Urothelium cell line (cell line): Measurements from ENCODE around the gene GJA4.
"Not testable (repeated sequence)": the region's sequence is repeated elsewhere in the genome, so short reads cannot be mapped to it uniquely, and the experiment has no call there.

Experiments used
- DNase-seq: peaks from one replicate; pipeline ENCODE4 v3.0.0; 2011; ENCODE audit warnings: low spot score, mixed read lengths
- FAIRE-seq: peaks from 2 replicates; lab custom pipeline; 2011; peaks lifted over from hg19 to GRCh38; lab: Jason Lieb, UNC

GJA4 gene

DNA sequence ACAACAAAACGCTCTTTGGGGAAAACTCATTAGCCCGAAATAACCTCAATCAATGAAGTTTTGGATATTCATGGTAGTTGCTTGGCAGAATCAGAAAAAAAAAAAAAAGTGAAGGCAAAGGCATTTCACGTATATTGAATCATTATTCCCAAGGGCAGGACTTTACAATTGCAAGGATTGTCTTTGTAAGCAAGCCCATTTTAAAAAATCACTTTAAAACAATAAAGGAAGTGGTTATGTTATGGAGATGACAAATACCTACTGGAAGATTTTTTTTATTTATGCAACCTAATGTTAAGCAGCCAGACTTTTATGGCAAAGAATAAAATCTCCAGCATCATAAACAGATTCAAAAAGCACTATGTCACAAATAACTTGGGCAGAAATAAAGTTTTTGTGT lies 23.9 kb upstream of the GJA4 start:
- no peak for FAIRE-seq
- DNase-seq, result no peak

DNA sequence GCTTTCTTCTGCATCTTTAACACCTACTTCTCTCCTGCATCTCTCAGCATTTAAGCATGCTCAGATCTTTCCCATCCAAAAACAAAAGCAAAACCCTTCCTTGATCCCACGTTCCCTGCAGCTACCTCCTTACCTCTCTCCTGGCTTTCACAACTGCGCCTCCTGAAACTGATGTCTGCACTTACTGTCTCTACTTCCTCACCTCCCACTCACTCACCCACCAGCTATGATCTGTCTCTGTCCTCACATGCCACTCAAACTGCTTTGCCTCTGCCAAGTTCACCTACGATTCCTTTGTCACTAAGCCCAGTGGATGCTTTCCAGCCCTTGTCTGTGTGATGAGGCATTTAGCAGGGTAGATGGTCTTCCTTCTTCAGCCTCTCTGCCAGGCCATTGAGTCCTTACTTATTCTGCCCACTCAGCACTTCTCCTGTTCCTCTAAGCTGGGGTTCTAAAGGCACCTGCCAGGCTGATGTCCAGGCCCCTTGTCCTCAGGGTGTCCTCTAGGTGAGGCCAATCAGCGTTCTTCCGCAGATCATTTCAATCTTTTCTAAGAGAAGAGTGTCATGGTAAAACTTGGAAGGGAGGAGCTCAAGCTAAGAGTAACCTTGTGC lies 21.8 kb upstream of the GJA4 start:
- DNase-seq (no peak), FAIRE-seq (peak; percentile 35)

DNA sequence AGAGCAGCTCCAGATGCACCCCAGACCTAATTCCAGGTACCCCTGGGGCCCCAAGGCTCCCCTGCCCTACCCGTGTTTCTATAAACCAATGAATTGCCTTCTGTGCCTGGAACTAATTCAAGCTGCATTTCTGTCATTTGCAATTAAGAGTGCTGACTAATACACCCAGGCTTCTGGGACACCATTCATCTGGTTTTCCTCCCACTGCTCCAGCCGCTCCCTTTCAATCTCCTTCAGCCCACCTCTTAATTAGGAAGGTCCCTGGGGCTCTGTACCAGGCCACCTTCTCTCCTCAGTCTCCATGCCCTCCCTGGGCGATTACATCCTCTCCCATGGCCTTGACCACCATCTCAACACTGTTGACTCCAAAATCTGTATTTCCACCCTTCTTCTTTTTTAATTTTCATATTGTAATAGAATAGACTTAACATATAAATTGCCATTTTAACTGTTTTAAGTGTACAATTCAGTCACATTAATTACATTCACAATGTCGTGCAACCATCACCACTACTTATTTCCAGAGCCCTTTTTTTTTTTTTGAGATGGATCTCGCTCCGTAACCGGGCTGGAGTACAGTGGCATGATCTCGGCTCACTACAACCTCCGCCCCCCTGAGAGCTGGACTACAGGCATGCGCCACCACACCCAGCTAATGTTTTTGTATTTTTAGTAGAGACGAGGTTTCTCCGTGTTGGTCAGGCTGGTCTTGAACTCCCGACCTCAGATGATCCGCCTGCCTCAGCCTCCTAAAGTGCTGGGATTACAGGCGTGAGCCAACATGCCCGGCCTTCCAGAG lies 21.0 kb upstream of the GJA4 start:
- DNase-seq (no peak), FAIRE-seq (no peak)

DNA sequence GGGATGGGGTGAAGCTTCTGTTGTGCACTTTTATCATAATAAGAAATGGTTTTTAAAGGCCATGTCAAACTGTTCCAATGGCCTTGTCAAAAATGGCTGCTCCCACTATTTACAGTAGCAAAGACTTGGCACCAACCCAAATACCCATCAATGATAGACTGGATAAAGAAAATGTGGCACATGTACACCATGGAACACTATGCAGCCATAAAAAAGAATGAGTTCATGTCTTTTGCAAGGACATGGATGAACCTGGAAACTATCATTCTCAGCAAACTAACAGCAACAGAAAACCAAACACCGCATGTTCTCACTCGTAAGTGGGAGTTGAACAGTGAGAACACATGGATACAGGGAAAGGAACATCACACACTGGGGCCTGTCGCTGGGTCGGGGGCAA lies 19.7 kb upstream of the GJA4 start:
- FAIRE-seq, DNase-seq: not testable (repeated sequence)

DNA sequence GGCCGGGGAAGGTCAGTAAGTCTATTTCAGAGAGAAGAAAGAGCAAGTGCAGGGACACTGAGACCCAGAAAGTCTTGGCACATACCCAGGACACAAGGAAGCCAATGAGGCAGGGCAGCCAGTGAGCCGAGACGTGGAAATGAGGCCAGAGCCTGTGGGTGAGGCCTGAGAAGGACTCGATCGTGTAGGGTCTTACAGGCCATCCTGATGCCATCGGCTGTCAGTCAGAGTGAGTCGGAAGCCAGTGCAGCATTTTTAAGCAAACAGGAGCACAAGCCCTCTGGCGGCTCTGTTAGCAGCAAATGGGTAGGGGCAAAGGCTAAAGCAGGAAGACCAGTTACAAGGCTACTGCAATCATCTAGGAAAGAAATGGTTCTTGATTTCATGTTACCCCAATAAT lies 17.8 kb upstream of the GJA4 start:
- DNase-seq (no peak), FAIRE-seq (no peak)

DNA sequence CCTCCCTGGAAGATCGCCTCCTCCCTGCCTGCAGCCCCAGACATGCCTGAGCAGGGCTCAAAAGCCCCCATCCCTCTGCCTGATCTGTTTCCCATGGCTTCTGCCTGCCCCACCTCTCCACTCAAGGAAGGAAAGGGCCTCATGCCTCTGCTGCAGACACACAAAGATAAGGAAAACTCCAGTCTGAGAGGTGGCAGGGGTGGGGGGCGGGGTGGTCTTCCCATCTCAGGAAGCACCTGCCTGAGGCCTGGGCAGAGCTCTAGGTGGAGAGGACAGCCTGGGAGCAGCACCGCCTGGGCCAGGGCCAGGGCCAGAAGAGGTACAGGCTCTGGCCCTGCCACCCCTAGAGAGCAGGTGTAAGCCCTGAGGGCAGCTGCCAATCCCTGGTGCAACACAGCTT lies 15.9 kb upstream of the GJA4 start:
- no peak for FAIRE-seq
- DNase-seq, result no peak

DNA sequence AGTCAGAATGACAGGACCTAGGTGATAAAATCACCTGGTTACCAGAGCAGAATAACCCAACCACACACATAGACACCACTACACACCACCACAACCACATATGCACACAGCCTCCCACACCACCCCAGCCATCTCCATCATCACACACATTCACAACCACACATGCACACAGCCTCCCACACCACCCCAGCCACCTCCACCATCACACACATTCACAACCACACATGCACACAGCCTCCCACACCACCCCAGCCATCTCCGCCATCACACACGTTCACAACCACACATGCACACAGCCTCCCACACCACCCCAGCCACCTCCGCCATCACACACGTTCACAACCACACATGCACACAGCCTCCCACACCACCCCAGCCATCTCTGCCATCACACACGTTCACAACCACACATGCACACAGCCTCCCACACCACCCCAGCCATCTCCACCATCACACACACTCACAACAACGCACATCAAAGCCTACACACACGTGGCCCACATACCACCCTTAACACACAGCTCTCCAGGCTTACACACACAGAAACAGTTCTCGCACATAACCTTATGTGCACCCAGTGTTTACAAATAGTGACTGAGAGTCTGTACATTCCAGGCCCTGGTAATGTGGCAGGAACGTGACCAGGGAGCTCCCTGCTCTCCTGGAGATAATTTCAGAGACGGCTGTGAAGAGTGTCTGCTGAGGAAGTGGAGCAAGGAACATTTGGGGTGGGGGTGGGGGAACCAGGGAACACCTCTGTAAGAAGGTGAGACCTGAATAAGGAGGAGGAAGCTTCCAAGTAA lies 15.1 kb upstream of the GJA4 start:
- peak; percentile 97 for FAIRE-seq

DNA sequence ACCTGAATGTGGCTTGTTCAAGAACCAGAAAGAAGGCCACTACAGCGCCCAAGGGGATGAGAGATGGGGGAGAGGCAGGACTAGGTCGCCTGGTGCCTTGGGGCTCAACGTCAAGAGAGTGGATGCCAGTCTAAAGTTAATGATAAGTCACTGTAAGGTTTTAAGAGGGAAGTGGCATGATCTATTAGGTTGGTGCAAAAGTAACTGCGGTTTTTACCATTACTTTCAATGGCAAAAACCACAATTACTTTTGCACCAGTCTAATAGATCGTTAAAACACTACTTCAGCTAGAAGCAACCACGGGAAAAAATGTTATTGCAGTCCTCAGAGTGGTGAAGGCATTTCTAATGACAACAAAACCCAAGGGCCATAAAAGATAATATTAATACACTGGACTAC lies 14.4 kb upstream of the GJA4 start:
- DNase-seq, result no peak
- FAIRE-seq, result no peak

More for the DNA sequence above, 15.1 kb upstream of the GJA4 start:
- DNase-seq, result no peak

DNA sequence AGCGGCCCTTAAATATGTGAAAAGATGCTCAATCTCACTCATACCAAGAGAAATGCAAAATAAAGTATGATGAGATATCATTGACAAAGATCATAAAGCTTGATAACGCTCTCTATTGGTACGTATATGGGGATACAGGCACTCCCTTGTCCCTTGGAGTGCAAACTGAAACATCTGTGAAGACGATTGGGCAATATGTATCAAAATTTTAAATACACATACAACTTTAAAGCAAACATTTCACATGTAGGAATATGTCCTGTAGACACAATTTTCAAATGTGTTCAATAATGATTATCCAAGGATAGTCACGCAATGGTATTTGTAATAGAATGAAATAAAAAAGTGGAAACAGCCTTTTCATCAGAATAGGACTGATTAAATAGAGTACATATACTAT lies 13.8 kb upstream of the GJA4 start:
- no peak for DNase-seq
- FAIRE-seq, result no peak

DNA sequence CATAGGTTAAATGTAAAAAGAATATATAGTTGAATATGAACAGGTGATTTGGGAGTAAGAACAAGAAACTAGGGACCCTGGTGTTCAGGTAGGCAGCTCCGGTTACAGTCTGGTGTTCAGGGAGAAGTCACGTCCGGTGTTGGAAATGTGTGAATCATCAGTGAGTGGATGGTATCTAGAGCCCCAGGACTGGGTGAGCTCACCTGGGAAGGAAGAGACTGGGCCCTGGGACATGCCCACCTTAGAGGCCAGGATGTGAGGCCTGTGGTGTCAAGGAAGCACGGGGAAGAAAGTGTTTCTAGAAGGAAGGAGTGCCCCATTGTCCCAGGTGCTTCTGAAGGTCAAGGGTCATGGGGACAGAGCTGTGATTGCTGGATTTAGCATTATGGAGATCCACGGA lies 13.3 kb upstream of the GJA4 start:
- DNase-seq (no peak), FAIRE-seq (no peak)

DNA sequence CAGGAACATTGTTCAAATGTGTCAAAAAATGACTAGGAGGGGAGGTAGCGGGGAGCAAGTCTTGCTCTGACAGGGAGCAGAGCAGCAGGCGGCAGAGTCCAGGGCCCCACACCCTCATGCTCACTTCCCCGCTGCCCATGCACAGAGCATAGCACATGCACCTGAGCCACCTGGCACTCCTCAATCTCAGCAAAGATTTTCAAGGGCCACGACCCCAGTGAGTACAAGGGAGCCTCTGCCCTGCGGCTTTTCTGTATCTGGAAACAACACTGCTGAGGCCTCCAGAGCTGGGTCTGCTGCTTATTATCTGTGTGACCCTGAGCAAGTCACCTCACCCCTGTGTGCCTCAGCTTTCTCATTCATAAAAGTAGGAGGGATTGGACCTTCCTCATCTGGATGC lies 12.8 kb upstream of the GJA4 start:
- FAIRE-seq, result no peak
- DNase-seq, result no peak

DNA sequence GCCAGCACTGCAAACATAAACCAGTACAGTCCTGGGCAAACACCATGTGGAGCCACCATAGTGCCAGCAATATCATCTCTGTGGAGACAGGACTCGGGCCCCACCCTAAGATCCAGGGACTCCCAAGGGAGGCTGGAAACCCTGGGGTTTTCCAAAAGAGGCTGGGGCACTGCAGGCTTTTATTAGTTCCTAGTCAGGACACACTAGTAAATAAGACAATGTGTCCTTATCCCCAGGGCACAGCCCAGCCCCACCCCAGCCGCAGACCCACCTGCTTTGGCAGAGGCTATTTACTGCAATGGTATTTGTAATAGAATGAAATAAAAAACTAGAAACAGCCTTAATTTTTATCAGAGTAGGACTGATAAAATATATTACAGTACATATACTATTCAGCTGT lies 12.3 kb upstream of the GJA4 start:
- FAIRE-seq (no peak), DNase-seq (no peak)

DNA sequence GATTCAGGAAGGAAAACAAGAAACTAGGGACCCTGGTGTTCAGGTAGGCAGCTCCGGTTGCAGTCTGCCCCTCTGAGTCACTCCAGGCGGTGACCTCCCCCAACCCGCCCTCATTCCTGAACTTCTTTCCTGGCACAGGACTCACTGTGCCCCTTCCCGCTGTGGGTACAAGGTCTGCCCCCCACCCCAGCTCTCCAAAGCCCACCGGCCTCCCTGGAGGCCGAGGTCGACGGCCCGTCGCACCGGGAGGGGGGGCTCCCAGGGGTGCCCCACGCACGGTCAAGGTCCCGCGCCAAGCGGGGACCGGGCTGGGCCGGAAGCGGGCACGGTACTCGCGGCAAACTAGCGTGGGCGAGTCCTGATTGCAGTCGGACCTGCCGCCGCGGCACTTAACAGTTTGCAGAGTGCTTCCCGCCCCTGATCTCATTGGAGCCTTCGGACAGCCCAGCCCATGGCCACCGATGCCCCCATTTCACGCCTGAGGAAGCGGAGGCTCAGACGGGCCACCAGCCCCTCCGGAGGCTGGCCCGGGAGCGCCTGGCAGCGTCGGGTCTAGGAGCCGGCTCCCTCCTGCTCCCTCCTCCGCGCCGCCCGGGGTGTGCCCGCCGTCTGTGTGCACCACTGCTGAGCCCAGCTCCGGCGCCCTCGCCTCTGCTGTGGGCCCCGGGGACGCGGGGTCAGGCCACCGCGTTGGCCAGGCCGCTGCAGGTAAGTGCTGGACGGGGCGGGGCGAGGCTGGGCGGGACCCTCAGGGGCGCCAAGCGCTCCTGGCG lies 11.5 kb upstream of the GJA4 start, which contains the start of gene GJB3:
TSS of gene GJB3 (plus strand) at position 144 of the 773 bp plus-strand sequence. CDS start 3,549 bp downstream, outside the sequence.
- FAIRE-seq, result no peak
- peak; percentile 72 for DNase-seq

DNA sequence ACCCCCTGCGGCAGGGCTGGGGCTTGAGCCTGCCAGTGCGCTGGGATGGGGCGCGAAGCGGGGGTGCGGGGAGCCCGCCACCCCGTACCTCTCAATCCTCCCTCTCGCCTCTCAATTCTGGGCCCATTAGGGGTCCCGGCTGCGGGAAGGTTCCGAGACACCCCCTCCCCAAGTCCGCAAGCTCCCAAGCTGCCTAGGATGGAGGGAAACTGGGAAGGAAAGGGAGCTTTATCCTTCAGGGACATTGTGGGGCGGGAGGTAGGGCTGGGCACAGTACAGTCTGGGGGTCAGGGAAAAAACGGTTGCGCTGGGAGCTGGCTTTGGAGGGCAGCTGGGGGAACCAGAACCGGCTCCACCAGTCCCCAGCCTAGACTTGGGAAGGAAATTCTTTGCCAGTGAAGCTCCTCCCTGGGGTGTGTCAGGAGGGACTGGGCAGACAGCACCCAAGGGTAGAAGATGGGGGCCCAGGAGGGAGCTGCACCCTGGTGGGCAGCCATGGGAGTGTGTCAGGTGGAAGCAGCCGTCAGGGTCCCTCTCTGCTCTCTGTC lies 10.9 kb upstream of the GJA4 start:
- no peak for DNase-seq
- FAIRE-seq, result no peak

DNA sequence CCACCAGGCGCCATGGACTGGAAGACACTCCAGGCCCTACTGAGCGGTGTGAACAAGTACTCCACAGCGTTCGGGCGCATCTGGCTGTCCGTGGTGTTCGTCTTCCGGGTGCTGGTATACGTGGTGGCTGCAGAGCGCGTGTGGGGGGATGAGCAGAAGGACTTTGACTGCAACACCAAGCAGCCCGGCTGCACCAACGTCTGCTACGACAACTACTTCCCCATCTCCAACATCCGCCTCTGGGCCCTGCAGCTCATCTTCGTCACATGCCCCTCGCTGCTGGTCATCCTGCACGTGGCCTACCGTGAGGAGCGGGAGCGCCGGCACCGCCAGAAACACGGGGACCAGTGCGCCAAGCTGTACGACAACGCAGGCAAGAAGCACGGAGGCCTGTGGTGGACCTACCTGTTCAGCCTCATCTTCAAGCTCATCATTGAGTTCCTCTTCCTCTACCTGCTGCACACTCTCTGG lies 8.0 kb upstream of the GJA4 start:
- DNase-seq, result no peak
- no peak for FAIRE-seq

DNA sequence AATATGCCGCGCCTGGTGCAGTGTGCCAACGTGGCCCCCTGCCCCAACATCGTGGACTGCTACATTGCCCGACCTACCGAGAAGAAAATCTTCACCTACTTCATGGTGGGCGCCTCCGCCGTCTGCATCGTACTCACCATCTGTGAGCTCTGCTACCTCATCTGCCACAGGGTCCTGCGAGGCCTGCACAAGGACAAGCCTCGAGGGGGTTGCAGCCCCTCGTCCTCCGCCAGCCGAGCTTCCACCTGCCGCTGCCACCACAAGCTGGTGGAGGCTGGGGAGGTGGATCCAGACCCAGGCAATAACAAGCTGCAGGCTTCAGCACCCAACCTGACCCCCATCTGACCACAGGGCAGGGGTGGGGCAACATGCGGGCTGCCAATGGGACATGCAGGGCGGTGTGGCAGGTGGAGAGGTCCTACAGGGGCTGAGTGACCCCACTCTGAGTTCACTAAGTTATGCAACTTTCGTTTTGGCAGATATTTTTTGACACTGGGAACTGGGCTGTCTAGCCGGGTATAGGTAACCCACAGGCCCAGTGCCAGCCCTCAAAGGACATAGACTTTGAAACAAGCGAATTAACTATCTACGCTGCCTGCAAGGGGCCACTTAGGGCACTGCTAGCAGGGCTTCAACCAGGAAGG lies 7.4 kb upstream of the GJA4 start:
- DNase-seq (no peak), FAIRE-seq (no peak)

DNA sequence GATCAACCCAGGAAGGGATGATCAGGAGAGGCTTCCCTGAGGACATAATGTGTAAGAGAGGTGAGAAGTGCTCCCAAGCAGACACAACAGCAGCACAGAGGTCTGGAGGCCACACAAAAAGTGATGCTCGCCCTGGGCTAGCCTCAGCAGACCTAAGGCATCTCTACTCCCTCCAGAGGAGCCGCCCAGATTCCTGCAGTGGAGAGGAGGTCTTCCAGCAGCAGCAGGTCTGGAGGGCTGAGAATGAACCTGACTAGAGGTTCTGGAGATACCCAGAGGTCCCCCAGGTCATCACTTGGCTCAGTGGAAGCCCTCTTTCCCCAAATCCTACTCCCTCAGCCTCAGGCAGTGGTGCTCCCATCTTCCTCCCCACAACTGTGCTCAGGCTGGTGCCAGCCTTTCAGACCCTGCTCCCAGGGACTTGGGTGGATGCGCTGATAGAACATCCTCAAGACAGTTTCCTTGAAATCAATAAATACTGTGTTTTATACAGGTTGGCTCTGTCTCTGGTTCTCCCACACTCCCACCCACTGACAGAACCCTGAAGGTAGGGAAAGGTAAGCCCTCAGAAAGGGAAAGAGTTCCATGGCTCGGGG lies 6.8 kb upstream of the GJA4 start:
- no peak for DNase-seq
- no peak for FAIRE-seq

DNA sequence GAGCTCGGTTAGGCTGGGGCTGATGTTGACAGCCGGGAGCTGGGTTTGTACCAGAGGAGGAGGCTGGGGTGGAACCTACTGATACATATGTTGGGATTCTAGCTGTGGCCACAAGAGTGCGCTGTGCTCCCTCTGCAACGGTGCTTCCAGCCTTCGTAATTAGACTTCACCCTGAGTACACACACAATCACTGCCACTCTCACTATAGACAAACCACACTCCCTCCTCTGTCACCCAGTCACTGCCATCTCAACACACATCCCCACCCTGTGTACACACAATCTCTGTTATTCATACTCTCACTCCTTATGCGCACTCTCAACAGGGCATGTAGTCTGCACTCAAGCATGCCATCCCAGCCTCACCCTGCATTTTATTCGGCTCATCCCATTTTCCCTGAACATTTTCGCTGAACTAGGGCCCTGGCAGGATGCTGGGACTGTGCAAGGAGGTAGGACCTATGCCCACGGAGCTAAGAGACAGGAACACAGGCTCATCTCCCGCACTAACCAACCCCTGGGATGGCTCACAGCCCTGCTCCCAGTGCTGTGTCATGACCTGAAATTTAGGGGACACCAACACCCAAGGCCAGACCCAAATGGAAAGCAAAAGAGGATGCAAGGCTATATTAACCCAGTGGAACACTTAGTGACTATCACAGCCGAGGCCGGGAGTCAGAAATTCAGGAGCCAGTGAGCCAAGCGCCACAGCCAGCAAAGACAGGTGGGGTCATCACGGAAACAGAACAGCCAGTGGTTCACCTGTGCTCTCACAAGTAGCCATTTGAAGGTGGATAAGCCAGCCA lies 6.1 kb upstream of the GJA4 start:
- FAIRE-seq (peak; percentile 80), DNase-seq (peak; percentile 67)
